ENCODE measurements around the gene AMD1. TPM values are rescaled to one million over a fixed set of nuclear protein-coding genes. Genes with fewer than 3 reads are reported as not detected.

Gene AMD1
- total and polyA plus RNA-seq, 11 donors = 41.6 to 85.6 (median 70.4) TPM

DNA sequence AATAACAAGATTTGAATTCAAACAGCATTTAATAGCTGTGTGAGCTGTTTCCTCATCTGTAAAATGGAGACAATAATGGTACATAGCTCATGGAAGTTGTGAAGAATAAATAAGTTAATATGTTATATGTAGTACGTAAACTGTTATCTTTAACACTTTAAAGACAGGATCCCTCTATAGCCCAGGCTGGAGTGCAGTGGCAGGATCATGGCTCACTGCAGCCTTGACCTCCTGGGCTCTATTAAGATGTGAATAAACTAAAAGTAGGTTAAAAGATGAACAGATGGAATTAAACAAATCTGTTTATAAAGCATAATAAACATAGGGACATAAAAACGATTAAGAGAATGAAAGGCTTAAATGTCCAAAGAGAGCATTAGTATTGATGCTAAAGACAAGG, 3.0 kb downstream of the AMD1 start:
- WGBS, 4 donors = 32 to 40% (median 37%) methylated on average over 2 of the region's 2 CpGs
- Histone ChIP-seq H3K27me3 (no peaks in the 10 kb centered on the region), H3K4me3 (peak overlapping the region in 10 of 12 donors; percentile 74 to 95 (median 90)), H3K4me1 (peaks cover 2 to 69% (median 61%) of the 10 kb centered on the region in 12 donors), H3K27ac (peak overlapping the region in 7 of 12 donors; percentile 92 to 98 (median 95)), H3K36me3 (no peaks in the 10 kb centered on the region), H3K9me3 (no peaks in the 10 kb centered on the region)
- ATAC-seq (no peak), DNase-seq (no peak)
- intact Hi-C loops (cut with DNase I) = loop anchor here in 9 of 10 donors (2.0 to 10.0 kb wide), 11 partner anchors 60 to 353 kb away; partner anchors contain the start of genes GTF3C6 (in 3 of the 9) and CDK19 (in 2 of the 9)
- TF ChIP-seq CTCF (IDR thresholded peaks at IDR 0.05) = no peak
- no peak for TF ChIP-seq POLR2A (IDR thresholded peaks at IDR 0.05)

DNA sequence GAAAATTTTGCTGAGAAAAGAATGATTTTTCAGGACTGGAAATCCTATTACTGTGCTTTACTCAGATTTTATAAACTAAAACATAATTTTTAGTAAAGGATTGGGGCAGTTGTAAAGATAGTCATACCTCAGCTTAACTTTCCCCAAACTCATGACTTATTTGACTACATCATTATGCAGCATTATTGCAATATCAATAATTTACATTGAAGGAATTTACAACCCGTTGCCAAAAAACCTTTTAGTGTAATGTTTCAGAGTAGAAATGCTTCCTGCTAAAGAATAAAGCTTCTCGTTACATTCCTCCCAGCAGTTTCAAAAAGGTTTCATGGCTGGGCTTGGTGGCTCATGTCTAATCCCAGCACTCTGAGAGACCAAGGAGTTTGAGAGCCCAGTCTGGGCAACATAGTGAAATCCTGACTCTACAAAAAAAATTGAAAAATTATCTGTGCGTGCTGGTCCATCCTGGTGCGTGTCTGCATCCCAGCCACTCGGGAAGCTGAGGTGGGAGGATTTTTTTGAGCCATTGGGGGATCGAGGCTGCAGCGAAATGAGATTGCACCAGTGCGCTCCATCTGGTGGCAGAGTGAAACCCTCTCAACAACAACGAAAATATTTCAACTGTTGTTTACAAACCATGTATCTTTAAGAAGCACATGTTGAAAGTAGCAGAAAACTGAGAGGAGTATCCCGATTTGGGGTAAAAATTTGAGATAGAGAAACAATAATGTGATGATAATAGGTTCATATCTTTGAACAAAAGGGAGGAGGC, 4.4 kb downstream of the AMD1 start:
- peaks cover 2 to 78% (median 71%) of the 10 kb centered on the region in 12 donors for H3K4me1 ChIP-seq
- ATAC-seq (no peak), DNase-seq (no peak)
- H3K4me3 ChIP-seq = peak overlapping the region in 9 of 12 donors; percentile 5 to 92 (median 19)
- 21 to 32% (median 27%) methylated on average over 10 of the region's 10 CpGs for WGBS, 4 donors
- intact Hi-C loops (cut with DNase I) = loop anchor here in 9 of 10 donors (5.0 to 10.0 kb wide), 10 partner anchors 62 to 354 kb away; partner anchors contain the start of genes GTF3C6 (in 3 of the 9) and CDK19 (in 2 of the 9)
- H3K27ac ChIP-seq = peak overlapping the region in 2 of 12 donors; percentile 2 to 41
- H3K9me3 ChIP-seq = no peaks in the 10 kb centered on the region
- H3K27me3 ChIP-seq = no peaks in the 10 kb centered on the region
- H3K36me3 ChIP-seq = no peaks in the 10 kb centered on the region
- peak in 11 of 12 donors; percentile 10 to 59 (median 40) for TF ChIP-seq CTCF (IDR thresholded peaks at IDR 0.05)
- TF ChIP-seq POLR2A (IDR thresholded peaks at IDR 0.05) = no peak

- Histone ChIP-seq H3K36me3 (no peaks in the 10 kb centered on the region), H3K27me3 (no peaks in the 10 kb centered on the region), H3K4me3 (peak overlapping the region in 2 of 12 donors; percentile 0 to 8), H3K4me1 (peaks cover 2 to 92% (median 77%) of the 10 kb centered on the region in 12 donors), H3K27ac (peak overlapping the region in 3 of 12 donors; percentile 28 to 54 (median 47)), H3K9me3 (no peaks in the 10 kb centered on the region)
- no peak for TF ChIP-seq POLR2A (IDR thresholded peaks at IDR 0.05)
- ATAC-seq (no peak), DNase-seq (no peak)
- intact Hi-C loops (cut with DNase I) = loop anchor here in 2 of 10 donors (5.0 to 10.0 kb wide), 2 partner anchors 74 to 198 kb away; partner anchors contain the start of gene GTF3C6 (in 1 of the 2)
- 74 to 86% (median 82%) methylated on average over 9 of the region's 9 CpGs for WGBS, 4 donors
These were observed 6.1 kb downstream of the AMD1 start for GRCh38 chr6:110880651-110881050.

GRCh38 chr6:110881546-110882273, 7.1 kb downstream of the AMD1 start:
- Histone ChIP-seq H3K4me3 (peak overlapping the region in 2 of 12 donors; percentile 11 to 18), H3K27ac (peak overlapping the region in 10 of 12 donors; percentile 7 to 65 (median 51)), H3K27me3 (no peaks in the 10 kb centered on the region), H3K4me1 (peaks cover 2 to 98% (median 73%) of the 10 kb centered on the region in 12 donors), H3K36me3 (no peaks in the 10 kb centered on the region), H3K9me3 (no peaks in the 10 kb centered on the region)
- 51 to 63% (median 59%) methylated on average over 9 of the region's 9 CpGs for WGBS, 4 donors
- TF ChIP-seq CTCF (IDR thresholded peaks at IDR 0.05) (no peak), POLR2A (IDR thresholded peaks at IDR 0.05) (no peak)
- DNase-seq (no peak), ATAC-seq (peak in 3 of 4 donors; percentile 75 to 86 (median 84))
- intact Hi-C loops (cut with DNase I) = loop anchor here in 2 of 10 donors (5.0 to 10.0 kb wide), 2 partner anchors 73 to 199 kb away; partner anchors contain the start of gene GTF3C6 (in 1 of the 2)
